Left lung (tissue), 10 donors: ENCODE data around the gene KHDRBS2. TPM values are rescaled to one million over a fixed set of nuclear protein-coding genes. Genes with fewer than 3 reads are reported as not detected.

Source experiments
- ATAC-seq: fragments of 200-7000 bp; cut with Tn5 transposase; one replicate; pipeline ENCODE4 v1.9.1; 2020; ENCODE audit warnings: moderate library complexity
- DNase-seq, 4 donors: peaks; one replicate each; pipeline ENCODE4 v3.0.0-alpha.2; 2013 to 2020
- H3K27ac ChIP-seq, 2 donors: fragments of 200-600 bp; sonication (generic) in 1 of 2; one replicate each; pipeline versions ENCODE4 v1.5.0 to v1.8.0; 2020 to 2021
- H3K27me3 ChIP-seq, 2 donors: fragments of 200-600 bp; sonication (generic) in 1 of 2; one replicate each; pipeline versions ENCODE4 v1.5.0 to v1.8.0; 2020 to 2021
- H3K36me3 ChIP-seq, 2 donors: fragments of 200-600 bp; sonication (generic) in 1 of 2; one replicate each; pipeline versions ENCODE4 v1.5.0 to v1.8.0; 2020 to 2021
- H3K4me1 ChIP-seq, 2 donors: fragments of 200-600 bp; one replicate each; pipeline ENCODE4 v1.8.0; 2021
- H3K4me3 ChIP-seq, 2 donors: fragments of 200-600 bp; sonication (generic) in 1 of 2; one replicate each; pipeline versions ENCODE4 v1.5.0 to v1.8.0; 2020 to 2021; ENCODE audit warnings: mild to moderate bottlenecking in 1 of 2
- H3K9me3 ChIP-seq, 2 donors: fragments of 200-600 bp; sonication (generic) in 1 of 2; one replicate each; pipeline versions ENCODE4 v1.5.0 to v1.8.0; 2020 to 2021
- intact Hi-C, 2 donors: fragments of 100-400 bp; cut with DNase I; formaldehyde crosslinking; loops; one replicate each; pipeline versions ENCODE4 v1.11.2 to v1.14.2; 2022
- polyA plus RNA-seq, 6 donors: library from polyadenylated mRNA; unstranded; fragments of 120-200 nt; gene quantifications; one replicate each; pipeline ENCODE4 v1.2.1, GENCODE V29; 2013; ENCODE audit not compliant: insufficient read length in 6 of 6
- total RNA-seq, 2 donors: library from RNA; stranded (reverse); fragmentation: NEBNext Ultra II Directional; extraction: Animal tissue kit (Norgen Biotek cat#: 25700); gene quantifications; one replicate each; pipeline ENCODE4 v1.2.1, GENCODE V29; 2021
- TF ChIP-seq, protein P1 (sequence below), 2 donors: fragments of 200-600 bp; sonication (generic) in 1 of 2; IDR thresholded peaks; one replicate each; pipeline versions ENCODE4 v1.5.0 to v1.8.0; 2021; ENCODE audit warnings: antibody characterized with exemption in 2 of 2
- donor health status: DM: no; HTN: yes; CAD: no.
- donor health status: DM: no; HTN: no; CAD: no.

The KHDRBS2 gene
- total and polyA plus RNA-seq, 8 donors: 3.5 to 12.9 (median 8.7) TPM

DNA sequence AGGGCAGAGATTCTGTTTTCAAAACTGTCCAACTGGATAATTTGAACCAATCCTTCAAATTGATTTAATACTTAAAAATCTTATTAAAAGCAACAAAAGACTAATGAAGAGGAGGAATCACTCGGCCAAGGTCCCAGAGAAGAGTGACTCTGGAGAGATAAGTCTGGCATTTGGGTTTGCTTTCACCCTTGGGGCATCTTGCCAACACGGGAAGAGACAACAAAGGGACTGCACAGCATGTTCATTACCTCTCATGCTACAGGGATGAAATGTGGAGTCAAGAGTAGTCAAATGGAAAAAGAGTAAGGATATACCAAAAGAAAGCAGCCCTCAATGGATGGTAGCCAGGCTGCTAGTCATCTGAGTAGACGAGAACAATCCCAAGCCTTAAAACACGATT lies 68.2 kb downstream of the KHDRBS2 start:
- H3K27me3 ChIP-seq: no peaks in the 10 kb centered on the region
- H3K27ac ChIP-seq: no peak overlapping the region
- no peaks in the 10 kb centered on the region for H3K36me3 ChIP-seq
- no peaks in the 10 kb centered on the region for H3K4me1 ChIP-seq
- no peak for ATAC-seq
- TF ChIP-seq, protein P1, sequence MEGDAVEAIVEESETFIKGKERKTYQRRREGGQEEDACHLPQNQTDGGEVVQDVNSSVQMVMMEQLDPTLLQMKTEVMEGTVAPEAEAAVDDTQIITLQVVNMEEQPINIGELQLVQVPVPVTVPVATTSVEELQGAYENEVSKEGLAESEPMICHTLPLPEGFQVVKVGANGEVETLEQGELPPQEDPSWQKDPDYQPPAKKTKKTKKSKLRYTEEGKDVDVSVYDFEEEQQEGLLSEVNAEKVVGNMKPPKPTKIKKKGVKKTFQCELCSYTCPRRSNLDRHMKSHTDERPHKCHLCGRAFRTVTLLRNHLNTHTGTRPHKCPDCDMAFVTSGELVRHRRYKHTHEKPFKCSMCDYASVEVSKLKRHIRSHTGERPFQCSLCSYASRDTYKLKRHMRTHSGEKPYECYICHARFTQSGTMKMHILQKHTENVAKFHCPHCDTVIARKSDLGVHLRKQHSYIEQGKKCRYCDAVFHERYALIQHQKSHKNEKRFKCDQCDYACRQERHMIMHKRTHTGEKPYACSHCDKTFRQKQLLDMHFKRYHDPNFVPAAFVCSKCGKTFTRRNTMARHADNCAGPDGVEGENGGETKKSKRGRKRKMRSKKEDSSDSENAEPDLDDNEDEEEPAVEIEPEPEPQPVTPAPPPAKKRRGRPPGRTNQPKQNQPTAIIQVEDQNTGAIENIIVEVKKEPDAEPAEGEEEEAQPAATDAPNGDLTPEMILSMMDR (IDR thresholded peaks at IDR 0.05): no peak
- intact Hi-C loops: no loop called here
- peaks cover 0 to 7% of the 10 kb centered on the region in 2 donors for H3K9me3 ChIP-seq
- no peak overlapping the region for H3K4me3 ChIP-seq
- DNase-seq: no peak

DNA sequence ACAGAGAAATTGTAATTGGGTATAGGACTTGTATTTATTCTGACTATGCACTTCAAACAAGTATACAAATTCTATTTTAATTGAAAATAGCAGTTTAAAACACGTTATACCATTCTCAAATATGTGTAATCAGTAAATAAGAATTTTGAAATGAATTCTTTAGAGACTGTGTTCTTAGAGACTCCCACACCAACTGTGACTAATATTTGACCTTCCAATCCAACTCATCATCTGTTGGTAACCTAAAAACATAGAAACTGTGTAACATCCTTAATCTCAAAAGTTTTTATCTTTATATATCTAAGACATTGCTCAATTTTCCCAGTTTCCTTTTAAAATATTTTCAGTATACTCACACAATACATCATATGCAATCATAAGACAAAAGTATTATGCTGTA lies 83.9 kb downstream of the KHDRBS2 start:
- H3K4me1 ChIP-seq: no peaks in the 10 kb centered on the region
- H3K27me3 ChIP-seq: no peaks in the 10 kb centered on the region
- peaks cover 0 to 14% of the 10 kb centered on the region in 2 donors for H3K9me3 ChIP-seq
- TF ChIP-seq, protein P1 (IDR thresholded peaks at IDR 0.05): no peak
- no peaks in the 10 kb centered on the region for H3K36me3 ChIP-seq
- no peak overlapping the region for H3K4me3 ChIP-seq
- DNase-seq (no peak), ATAC-seq (no peak)
- H3K27ac ChIP-seq: no peak overlapping the region
- intact Hi-C loops: no loop called here

DNA sequence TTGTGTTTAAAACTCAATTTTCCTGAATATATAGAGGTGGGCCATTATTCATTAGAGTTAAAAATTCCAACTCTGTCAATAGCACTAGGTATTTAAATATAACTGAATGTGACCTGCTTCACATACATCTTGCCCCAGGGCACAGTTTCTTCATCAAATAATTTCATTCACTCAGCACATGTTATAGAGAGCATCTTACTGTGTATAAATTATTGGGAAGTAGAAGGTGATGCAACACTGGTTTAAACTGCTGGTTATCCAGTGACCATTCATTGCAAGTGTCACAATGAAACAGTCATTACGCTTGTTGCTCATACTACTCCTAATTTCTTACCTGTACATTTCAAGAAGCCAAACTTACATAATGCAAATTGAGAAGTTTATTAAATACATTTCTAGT lies 93.4 kb downstream of the KHDRBS2 start:
- DNase-seq: no peak
- no peaks in the 10 kb centered on the region for H3K4me1 ChIP-seq

DNA sequence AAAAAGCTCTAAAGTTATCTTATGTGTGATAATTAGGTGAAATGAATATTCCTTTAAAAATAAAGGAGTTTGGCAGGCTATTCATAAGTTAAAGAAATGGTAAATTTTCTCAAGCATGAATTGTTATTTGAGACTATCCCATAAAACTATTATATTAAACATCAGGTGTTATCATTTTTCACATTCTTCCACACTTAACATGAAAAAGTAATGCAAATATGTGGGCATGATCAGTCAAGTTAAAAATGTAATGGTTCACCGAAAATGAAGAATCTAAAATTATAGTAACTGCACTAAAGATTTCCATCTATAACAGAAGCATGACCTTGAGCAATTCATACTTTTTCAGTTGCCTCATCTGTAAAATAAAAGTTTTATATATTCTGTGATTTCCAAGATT lies 110.8 kb downstream of the KHDRBS2 start:
- no peaks in the 10 kb centered on the region for H3K27me3 ChIP-seq
- no peaks in the 10 kb centered on the region for H3K36me3 ChIP-seq
- no peak for ATAC-seq
- DNase-seq: no peak
- H3K27ac ChIP-seq: no peak overlapping the region
- H3K4me1 ChIP-seq: no peaks in the 10 kb centered on the region
- no peak overlapping the region for H3K4me3 ChIP-seq
- TF ChIP-seq, protein P1 (IDR thresholded peaks at IDR 0.05): no peak
- peaks cover 0 to 4% of the 10 kb centered on the region in 2 donors for H3K9me3 ChIP-seq
- intact Hi-C loops: no loop called here

More for the DNA sequence above, 93.4 kb downstream of the KHDRBS2 start:
- H3K36me3 ChIP-seq: no peaks in the 10 kb centered on the region
- TF ChIP-seq, protein P1 (IDR thresholded peaks at IDR 0.05): no peak
- intact Hi-C loops: no loop called here
- H3K27ac ChIP-seq: no peak overlapping the region
- no peak for ATAC-seq
- H3K9me3 ChIP-seq: peaks cover 0 to 10% of the 10 kb centered on the region in 2 donors
- no peaks in the 10 kb centered on the region for H3K27me3 ChIP-seq
- no peak overlapping the region for H3K4me3 ChIP-seq

DNA sequence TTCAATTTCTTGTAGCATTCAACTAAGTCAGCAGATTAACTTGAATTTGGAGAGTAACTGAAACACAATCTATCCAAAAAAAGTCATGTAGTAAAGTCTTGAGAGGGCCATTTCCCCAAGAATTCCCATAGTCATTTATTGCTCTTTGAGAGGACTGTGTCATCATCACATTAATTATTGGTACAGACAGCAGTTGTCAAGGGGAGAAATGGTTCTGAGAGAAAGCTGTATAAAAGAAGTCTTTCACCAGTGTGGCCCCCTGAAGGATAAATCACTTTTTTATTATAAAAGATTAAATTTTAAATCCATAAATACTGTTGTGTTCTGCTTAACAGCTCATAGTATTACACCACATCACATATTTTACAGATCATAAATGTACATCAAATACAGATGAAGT lies 111.5 kb downstream of the KHDRBS2 start:
- TF ChIP-seq, protein P1 (IDR thresholded peaks at IDR 0.05): no peak
- Histone ChIP-seq H3K27me3 (no peaks in the 10 kb centered on the region), H3K9me3 (peaks cover 0 to 4% of the 10 kb centered on the region in 2 donors), H3K27ac (no peak overlapping the region), H3K4me3 (no peak overlapping the region), H3K4me1 (no peaks in the 10 kb centered on the region), H3K36me3 (no peaks in the 10 kb centered on the region)
- intact Hi-C loops: no loop called here
- DNase-seq (no peak), ATAC-seq (no peak)
